H1 (cell line): Measurements from ENCODE around the gene KLC4. TPM values are rescaled to one million over a fixed set of nuclear protein-coding genes. Genes with fewer than 3 reads are reported as not detected.
A peak's percentile ranks its signal among the peaks of the same experiment; 100 is the strongest.

ENCODE experiments used
- KDM1A ChIP-seq: fragments of 200-600, 300-600 bp; sonication (generic); IDR thresholded peaks from 2 replicates; pipeline ENCODE4 v1.7.1; 2016; ENCODE audit warnings: mild to moderate bottlenecking, low read length, borderline replicate concordance
- MAFK ChIP-seq: IDR thresholded peaks from 2 replicates; pipeline ENCODE4 v1.6.1; 2012; ENCODE audit warnings: low read depth, mild to moderate bottlenecking, improper control_type of control experiment, low read length
- RFX5 ChIP-seq: IDR thresholded peaks from 2 replicates; pipeline ENCODE4 v1.6.1; 2011; ENCODE audit warnings: low read depth, low read length, improper control_type of control experiment, borderline replicate concordance
- polyA plus RNA-seq, 7 experiments: library from polyadenylated mRNA; depleted of rRNA in 3 of 7; stranded (reverse) in 5 of 7; unstranded in 2 of 7; fragments of >200 nt in 5 of 7; fragments of 200-250 nt in 2 of 7; gene quantifications; 1 replicate in 5 of 7; 2 replicates in 1 of 7; 4 replicates in 1 of 7; pipeline versions ENCODE4 v1.2.1 to v1.2.3, GENCODE V29; 2011 to 2013; ENCODE audit warnings: missing spikeins in 2 of 7, mixed read lengths in 2 of 7
- total RNA-seq: library from RNA; stranded (reverse); fragmentation: NEBNext Ultra II Directional; extraction: Animal tissue kit (Norgen Biotek cat#: 25700); gene quantifications from 2 replicates; pipeline ENCODE4 v1.2.1, GENCODE V29; 2021

The KLC4 gene
- total and polyA plus RNA-seq, 2 of the 8 experiments (the other 6 are each of a cell fraction or from before 2014, with no cell fraction given), result 15.7 to 28.5 TPM

GRCh38 chr6:43076464-43077332, 17.3 kb downstream of the KLC4 start (continued):
- TF ChIP-seq MAFK (no peak), RFX5 (peak; percentile 49; the same call in 1 of the 2 replicates), KDM1A (no peak)
